ENCODE results near the gene RAB43. TPM values are rescaled to one million over a fixed set of nuclear protein-coding genes. Genes with fewer than 3 reads are reported as not detected.

RAB43 gene
- total RNA-seq, 1 experiment from 2014 or later, result 13.5 TPM

GRCh38 chr3:129046732-129047552, 74.7 kb downstream of the RAB43 start:
- ATAC-seq, result no peak
- Histone ChIP-seq H3K27me3 (ENCODE audit: insufficient read depth, low read length) (0 out of 2 replicates have a peak, but pooled peaks cover 2% of the 10 kb centered on the region), H3K4me3 (replicated peaks in 1 of 2; ENCODE audit: low read depth in 1 of 2, low read length in 2 of 2) (no peak overlapping the region), H3K4me2 (ENCODE audit: low read length) (no peak overlapping the region), H3K9me2 (ENCODE audit: insufficient read depth) (no peaks in the 10 kb centered on the region), H3K9ac (ENCODE audit: low read length) (no peak overlapping the region), H3K79me2 (ENCODE audit: insufficient read depth, low read length) (no peaks in the 10 kb centered on the region), H2AFZ (ENCODE audit: low read depth, low read length, poor library complexity, severe bottlenecking) (no peak overlapping the region), H4K20me1 (ENCODE audit: insufficient read depth) (no peaks in the 10 kb centered on the region), H3K36me3 (ENCODE audit: control insufficient read depth in 1 of 2, insufficient read depth in 2 of 2, low read length in 2 of 2) (no peaks in the 10 kb centered on the region), H3K4me1 (ENCODE audit: control insufficient read depth in 1 of 2, insufficient read depth in 2 of 2, low read length in 2 of 2) (peaks cover 0 to 5% of the 10 kb centered on the region in 2 experiments; a peak in 3 of 4 replicates), H3K9me3 (ENCODE audit: control insufficient read depth in 1 of 2, insufficient read depth in 1 of 2, low read depth in 1 of 2, low read length in 2 of 2) (no peaks in the 10 kb centered on the region), H3K27ac (ENCODE audit: low read depth, low read length) (no peak overlapping the region)
- BruUV-seq (replicated peaks), result no TSS peak
- POLR2A ChIA-PET, result no interaction called here
- RAD21 ChIA-PET (ENCODE audit: low non-redundant PET in 1 of 2, low total read pairs in 2 of 2, uncharacterized antibody in 2 of 2, unreplicated experiment in 2 of 2), result no interaction called here
- DNase-seq (ENCODE audit: low read depth, low spot score), result no peak
- intact Hi-C loops (cut with micrococcal nuclease), result no loop called here
- CTCF ChIA-PET, result no interaction called here
- TF ChIP-seq ATF3 (IDR thresholded peaks at IDR 0.05) (no peak), FOSL1 (IDR thresholded peaks at IDR 0.05; ENCODE audit: low read depth) (no peak), POLR2AphosphoS5 (IDR thresholded peaks at IDR 0.05; ENCODE audit: low read depth, low read length) (no peak), TCF7L2 (IDR thresholded peaks at IDR 0.05; ENCODE audit: borderline replicate concordance, extremely low read depth, insufficient read depth, insufficient read length) (no peak), MAX (IDR thresholded peaks at IDR 0.05) (no peak), SP1 (IDR thresholded peaks at IDR 0.05; ENCODE audit: low read depth) (no peak), ZFX (IDR thresholded peaks at IDR 0.05) (no peak), SRF (IDR thresholded peaks at IDR 0.05; ENCODE audit: low read depth) (no peak), EGR1 (IDR thresholded peaks at IDR 0.05; ENCODE audit: low read depth) (no peak), YY1 (IDR thresholded peaks at IDR 0.05; ENCODE audit: extremely low read depth, insufficient replicate concordance, low read depth, low read length) (no peak), JUND (IDR thresholded peaks at IDR 0.05) (no peak), ZNF274 (IDR thresholded peaks at IDR 0.05; ENCODE audit: low read depth, low read length) (no peak), EZH2phosphoT487 (IDR thresholded peaks at IDR 0.05; ENCODE audit: borderline replicate concordance) (no peak), CTCF (IDR thresholded peaks at IDR 0.05 in 2 of 3, conservative IDR thresholded peaks at IDR 0.05 in 1 of 3; ENCODE audit: borderline replicate concordance in 1 of 3, insufficient read depth in 1 of 3, low read depth in 2 of 3, low read length in 2 of 3) (no peak), ZBTB33 (IDR thresholded peaks at IDR 0.05; ENCODE audit: extremely low read depth, insufficient replicate concordance, low read length) (no peak)
